Upper lobe of left lung (tissue), 6 donors: ENCODE measurements around the gene HSPD1. TPM values are rescaled to one million over a fixed set of nuclear protein-coding genes. Genes with fewer than 3 reads are reported as not detected.
A peak's percentile ranks its signal among the peaks of the same experiment; 100 is the strongest.
"Not testable (repeated sequence)": the region's sequence is repeated elsewhere in the genome, so short reads cannot be mapped to it uniquely, and the experiment has no call there.

Experiments used
- ATAC-seq, 2 donors: fragments of 200-7000 bp; cut with Tn5 transposase; one replicate each; pipeline ENCODE4 v1.9.1; 2022; ENCODE audit warnings: mild to moderate bottlenecking in 2 of 2, moderate library complexity in 2 of 2; ENCODE audit not compliant: low FRiP score in 2 of 2
- DNase-seq, 2 donors: peaks; one replicate each; pipeline ENCODE4 v3.0.0-alpha.2; 2019 to 2020
- H3K27ac ChIP-seq, 4 donors: fragments of 200-600 bp; sonication (generic); one replicate each; pipeline ENCODE4 v1.5.1; 2016 to 2019
- H3K27me3 ChIP-seq, 4 donors: fragments of 200-600 bp; sonication (generic); one replicate each; pipeline ENCODE4 v1.5.1; 2017 to 2019
- H3K36me3 ChIP-seq, 4 donors: fragments of 200-600 bp; sonication (generic); one replicate each; pipeline ENCODE4 v1.5.1; 2016 to 2019
- H3K4me1 ChIP-seq, 4 donors: fragments of 200-600 bp; sonication (generic); one replicate each; pipeline ENCODE4 v1.5.1; 2018 to 2019
- H3K4me3 ChIP-seq, 4 donors: fragments of 200-600 bp; sonication (generic); one replicate each; pipeline ENCODE4 v1.5.1; 2017 to 2019; ENCODE audit warnings: mild to moderate bottlenecking in 2 of 4, moderate library complexity in 1 of 4
- H3K9me3 ChIP-seq, 4 donors: fragments of 200-600 bp; sonication (generic); one replicate each; pipeline ENCODE4 v1.5.1; 2018 to 2019
- CTCF ChIP-seq, 6 experiments: fragments of 450-650 bp in 4 of 6; fragments of 200-600 bp in 2 of 6; sonication (generic) in 2 of 6; IDR thresholded peaks; one replicate each; pipeline ENCODE4 v1.5.1; 2016 to 2019; ENCODE audit warnings: antibody characterized with exemption in 6 of 6
- EP300 ChIP-seq, 4 donors: sonication (generic); formaldehyde crosslinking; IDR thresholded peaks; one replicate each; pipeline ENCODE4 v1.5.1; 2017; ENCODE audit warnings: antibody characterized with exemption in 4 of 4, control low read depth in 2 of 4
- POLR2A ChIP-seq, 4 donors: fragments of 450-650 bp; IDR thresholded peaks; one replicate each; pipeline ENCODE4 v1.5.1; 2016 to 2017; ENCODE audit warnings: antibody characterized with exemption in 4 of 4, mild to moderate bottlenecking in 2 of 4
- POLR2AphosphoS5 ChIP-seq, 2 donors: sonication (generic); formaldehyde crosslinking; IDR thresholded peaks; one replicate each; pipeline ENCODE4 v1.5.1; 2017; ENCODE audit warnings: antibody characterized with exemption in 2 of 2
- WGBS, 2 donors: methylation state at CpG; one replicate each; pipeline ENCODE4 v1.1.5; 2017 to 2018; 5-methylcytosine and 5-hydroxymethylcytosine counted together
- total RNA-seq, 6 donors: library from RNA; depleted of rRNA in 4 of 6; stranded (reverse); fragments of >200 nt in 4 of 6; gene quantifications; one replicate each; pipeline versions ENCODE4 v1.1.0 to v1.2.1, GENCODE V29; 2016 to 2021
- donor health status: DM: no; HTN: no; CAD: no; lungs with moderate emphysema.
- donor health status: DM: no; HTN: yes; CAD: no; lungs with severe emphysema.

The HSPD1 gene
- total RNA-seq, 6 donors from 2014 or later: 42.8 to 159 (median 123) TPM

- no peaks in the 10 kb centered on the region for H3K9me3 ChIP-seq
- H3K27ac ChIP-seq: peak overlapping the region in 1 of 4 donors; percentile 100
Measured at GRCh38 chr2:197454923-197455322, 44.7 kb downstream of the HSPD1 start.

GRCh38 chr2:197453914-197454398 lies 45.7 kb downstream of the HSPD1 start:
- H3K9me3 ChIP-seq: no peaks in the 10 kb centered on the region
- H3K27ac ChIP-seq: peak overlapping the region; percentile 95 to 100 (median 98)
- H3K4me3 ChIP-seq: peak overlapping the region; percentile 17 to 94 (median 86)
- TF ChIP-seq EP300 (IDR thresholded peaks at IDR 0.05) (peak in 1 of 4 donors; percentile 2), POLR2AphosphoS5 (IDR thresholded peaks at IDR 0.05) (no peak), CTCF (IDR thresholded peaks at IDR 0.05) (no peak)
- no peaks in the 10 kb centered on the region for H3K36me3 ChIP-seq
- DNase-seq (peak in 1 of 2 donors; percentile 82), ATAC-seq (peak in 1 of 2 donors; percentile 86)
- no peaks in the 10 kb centered on the region for H3K27me3 ChIP-seq
- WGBS, 2 donors: 1 to 3% methylated on average over 9 to 11 of the region's 11 CpGs
- H3K4me1 ChIP-seq: peaks cover 13 to 39% (median 22%) of the 10 kb centered on the region in 4 donors

More at GRCh38 chr2:197454923-197455322, 44.7 kb downstream of the HSPD1 start:
- no peak for DNase-seq
- Histone ChIP-seq H3K36me3 (peaks cover 0 to 5% (median 3%) of the 10 kb centered on the region in 4 donors), H3K4me3 (peak overlapping the region in 3 of 4 donors; percentile 80 to 94 (median 93)), H3K4me1 (peaks cover 13 to 39% (median 22%) of the 10 kb centered on the region in 4 donors), H3K27me3 (no peaks in the 10 kb centered on the region)
- no peak for ATAC-seq
- no peak for TF ChIP-seq POLR2AphosphoS5 (IDR thresholded peaks at IDR 0.05)
- TF ChIP-seq EP300 (IDR thresholded peaks at IDR 0.05): no peak
- no peak for TF ChIP-seq POLR2A (IDR thresholded peaks at IDR 0.05)
- TF ChIP-seq CTCF (IDR thresholded peaks at IDR 0.05): no peak
- WGBS, 2 donors: 82 to 90% methylated on average over 2 of the region's 2 CpGs

GRCh38 chr2:197453123-197453913 lies 46.3 kb downstream of the HSPD1 start, which contains the start of gene COQ10B:
Gene COQ10B, plus strand, starts transcription at chr2:197453552. Its CDS starts 9 bp downstream, at chr2:197453561.
- peak; percentile 98 to 100 for DNase-seq
- Histone ChIP-seq H3K27ac (peak within 1 kb of the TSS; percentile 95 to 100 (median 98)), H3K36me3 (no peaks in the 10 kb centered on the region), H3K4me3 (peak within 1 kb of the TSS; percentile 43 to 94 (median 86)), H3K9me3 (no peaks in the 10 kb centered on the region), H3K27me3 (no peaks in the 10 kb centered on the region), H3K4me1 (peaks cover 13 to 39% (median 22%) of the 10 kb centered on the region in 4 donors)
- 0% methylated on average over 69 of the region's 70 CpGs; no CpG with 5 or more reads in 1 of the 2 donors for WGBS, 2 donors
- TF ChIP-seq POLR2AphosphoS5 (IDR thresholded peaks at IDR 0.05): peak; percentile 95 to 96
- TF ChIP-seq CTCF (IDR thresholded peaks at IDR 0.05): peak in 5 of 6 experiments; percentile 11 to 56 (median 25)
- peak; percentile 80 to 97 (median 89) for TF ChIP-seq POLR2A (IDR thresholded peaks at IDR 0.05)
- TF ChIP-seq EP300 (IDR thresholded peaks at IDR 0.05): peak in 2 of 4 donors; percentile 15 to 64
- ATAC-seq: peak; percentile 98 to 100

- ATAC-seq (no peak), DNase-seq (no peak)
- TF ChIP-seq POLR2A (IDR thresholded peaks at IDR 0.05) (peak in 1 of 4 donors; percentile 41), POLR2AphosphoS5 (IDR thresholded peaks at IDR 0.05) (no peak), CTCF (IDR thresholded peaks at IDR 0.05) (no peak), EP300 (IDR thresholded peaks at IDR 0.05) (no peak)
- H3K4me1 ChIP-seq: peaks cover 13 to 38% (median 21%) of the 10 kb centered on the region in 4 donors
- 4 to 8% methylated on average over 6 to 11 of the region's 11 CpGs for WGBS, 2 donors
- H3K9me3 ChIP-seq: no peaks in the 10 kb centered on the region
- H3K4me3 ChIP-seq: peak overlapping the region; percentile 43 to 94 (median 86)
- peak overlapping the region; percentile 95 to 100 (median 98) for H3K27ac ChIP-seq
- H3K36me3 ChIP-seq: no peaks in the 10 kb centered on the region
- no peaks in the 10 kb centered on the region for H3K27me3 ChIP-seq
Measured at GRCh38 chr2:197452754-197453122, 46.9 kb downstream of the HSPD1 start.

- not testable (repeated sequence) for H3K36me3 ChIP-seq, H3K27me3 ChIP-seq, ATAC-seq, DNase-seq, H3K9me3 ChIP-seq, H3K27ac ChIP-seq
- peak overlapping the region in 1 of 4 donors; percentile 13 for H3K4me3 ChIP-seq
- H3K4me1 ChIP-seq: peaks cover 13 to 22% (median 17%) of the 10 kb centered on the region in 4 donors
- WGBS, 2 donors: 82 to 91% methylated on average over 6 of the region's 6 CpGs
Measured at GRCh38 chr2:197450935-197451358, 48.7 kb downstream of the HSPD1 start.
